ENCODE measurements around the gene ATN1. TPM values are rescaled to one million over a fixed set of nuclear protein-coding genes. Genes with fewer than 3 reads are reported as not detected.
A peak's percentile ranks its signal among the peaks of the same experiment; 100 is the strongest.

Gene ATN1
- total RNA-seq, 4 donors from 2014 or later: 59.1 to 160 (median 112) TPM

DNA sequence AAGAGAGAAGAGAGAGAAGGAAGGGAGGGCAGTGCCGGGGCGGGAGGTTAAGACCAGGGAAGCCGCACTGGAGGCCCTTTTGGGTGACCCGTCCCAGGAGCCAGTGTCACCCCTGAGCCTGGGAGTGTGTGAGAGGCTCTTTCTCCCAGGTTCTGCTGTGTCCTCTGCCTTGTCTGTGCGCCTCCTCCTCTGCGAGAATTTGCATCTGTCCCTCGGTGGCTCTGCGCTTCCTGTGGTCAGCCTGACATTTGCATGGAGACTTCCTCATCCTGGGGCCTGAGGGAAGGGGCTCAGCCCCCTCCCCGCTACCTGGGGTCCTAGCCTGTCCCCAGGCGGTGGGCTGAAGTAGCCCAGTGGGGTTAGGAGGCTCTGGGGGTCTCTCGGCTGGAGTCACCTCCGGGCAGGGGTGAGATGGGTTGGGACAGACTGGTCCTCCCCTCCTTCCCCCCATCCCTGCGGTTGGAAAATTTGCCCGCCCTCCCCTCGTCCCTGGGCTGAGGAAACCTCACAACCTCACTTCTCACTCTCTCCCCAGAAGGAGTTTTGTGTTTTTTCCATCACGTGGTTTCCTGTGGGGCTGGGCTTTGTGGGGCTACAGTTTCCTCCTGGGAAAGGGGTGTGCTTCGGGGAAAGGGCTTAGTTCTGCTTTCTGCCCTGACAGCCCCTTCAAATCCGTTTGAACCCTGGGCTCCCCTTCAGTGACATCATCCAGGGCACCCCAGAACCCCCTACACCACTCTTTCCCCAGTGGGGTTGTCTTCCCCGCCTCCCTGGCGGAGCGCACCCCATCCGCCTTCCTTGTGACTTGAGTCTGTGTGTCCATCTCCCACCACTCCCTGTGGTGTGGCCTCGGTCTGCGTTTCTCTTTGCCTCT lies 25.9 kb downstream of the ATN1 start:
- H3K27me3 ChIP-seq: no peaks in the 10 kb centered on the region
- TF ChIP-seq POLR2A (IDR thresholded peaks at IDR 0.05): peak; percentile 51
- TF ChIP-seq EP300 (IDR thresholded peaks at IDR 0.05; ENCODE audit: low read depth): no peak
- TF ChIP-seq, protein P1, sequence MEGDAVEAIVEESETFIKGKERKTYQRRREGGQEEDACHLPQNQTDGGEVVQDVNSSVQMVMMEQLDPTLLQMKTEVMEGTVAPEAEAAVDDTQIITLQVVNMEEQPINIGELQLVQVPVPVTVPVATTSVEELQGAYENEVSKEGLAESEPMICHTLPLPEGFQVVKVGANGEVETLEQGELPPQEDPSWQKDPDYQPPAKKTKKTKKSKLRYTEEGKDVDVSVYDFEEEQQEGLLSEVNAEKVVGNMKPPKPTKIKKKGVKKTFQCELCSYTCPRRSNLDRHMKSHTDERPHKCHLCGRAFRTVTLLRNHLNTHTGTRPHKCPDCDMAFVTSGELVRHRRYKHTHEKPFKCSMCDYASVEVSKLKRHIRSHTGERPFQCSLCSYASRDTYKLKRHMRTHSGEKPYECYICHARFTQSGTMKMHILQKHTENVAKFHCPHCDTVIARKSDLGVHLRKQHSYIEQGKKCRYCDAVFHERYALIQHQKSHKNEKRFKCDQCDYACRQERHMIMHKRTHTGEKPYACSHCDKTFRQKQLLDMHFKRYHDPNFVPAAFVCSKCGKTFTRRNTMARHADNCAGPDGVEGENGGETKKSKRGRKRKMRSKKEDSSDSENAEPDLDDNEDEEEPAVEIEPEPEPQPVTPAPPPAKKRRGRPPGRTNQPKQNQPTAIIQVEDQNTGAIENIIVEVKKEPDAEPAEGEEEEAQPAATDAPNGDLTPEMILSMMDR (IDR thresholded peaks at IDR 0.05): no peak
- TF ChIP-seq POLR2AphosphoS5 (IDR thresholded peaks at IDR 0.05): peak; percentile 13 to 75 (median 31)
- DNase-seq: peak; percentile 79
- intact Hi-C loops (cut with DNase I; ENCODE audit: low total_unique reads) (no loop called here), in situ Hi-C loops (cut with MboI; ENCODE audit: low pct_ligation_motif_present in 1 of 4, low pct_unique_long_range_greater_than_20kb in 1 of 4, low sequenced_read_pairs in 3 of 4) (no loop called here)
- 17 to 53% methylated on average over 1 to 24 of the region's 24 CpGs for WGBS, 2 donors (ENCODE audit: low coverage in 1 of 2)
- H3K27ac ChIP-seq: peak overlapping the region; percentile 77 to 89 (median 82)
- H3K4me1 ChIP-seq: peaks cover 0 to 35% (median 6%) of the 10 kb centered on the region in 4 donors
- no peaks in the 10 kb centered on the region for H3K9me3 ChIP-seq
- H3K36me3 ChIP-seq: no peaks in the 10 kb centered on the region
- peak overlapping the region in 2 of 4 donors; percentile 28 to 49 for H3K4me3 ChIP-seq

DNA sequence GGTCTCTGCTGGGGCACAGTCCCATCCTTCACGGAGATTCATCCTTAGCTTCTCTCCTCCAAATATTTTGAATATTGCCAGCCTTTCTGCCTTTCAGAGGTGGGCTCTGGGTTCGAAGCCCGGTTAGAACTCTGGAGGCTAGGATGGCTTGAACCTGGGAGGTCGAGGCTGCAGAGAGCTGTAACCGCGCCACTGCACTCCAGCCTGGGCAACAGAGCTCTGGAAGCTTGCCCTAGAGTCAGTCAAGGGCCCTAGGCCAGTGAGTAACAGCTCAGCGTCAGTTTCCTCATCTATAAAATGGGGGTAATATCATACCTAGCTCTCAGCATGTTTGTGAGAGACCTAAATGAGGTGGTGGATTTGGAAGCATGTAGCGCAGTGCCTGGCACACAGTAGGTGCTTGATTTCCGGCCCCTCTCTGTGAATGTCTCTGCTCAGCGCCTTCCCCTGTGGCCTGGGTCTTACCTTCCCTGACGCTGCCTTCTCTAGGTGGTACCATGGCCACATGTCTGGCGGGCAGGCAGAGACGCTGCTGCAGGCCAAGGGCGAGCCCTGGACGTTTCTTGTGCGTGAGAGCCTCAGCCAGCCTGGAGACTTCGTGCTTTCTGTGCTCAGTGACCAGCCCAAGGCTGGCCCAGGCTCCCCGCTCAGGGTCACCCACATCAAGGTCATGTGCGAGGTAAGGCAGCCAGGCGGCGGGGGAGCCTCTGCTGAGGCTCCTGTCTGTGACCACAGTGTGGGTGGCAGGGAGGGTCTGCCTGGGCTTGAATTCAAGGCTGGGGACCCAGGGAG lies 26.8 kb downstream of the ATN1 start:
- in situ Hi-C loops (cut with MboI; ENCODE audit: low pct_ligation_motif_present in 1 of 4, low pct_unique_long_range_greater_than_20kb in 1 of 4, low sequenced_read_pairs in 3 of 4): no loop called here
- H3K36me3 ChIP-seq: no peaks in the 10 kb centered on the region
- DNase-seq: no peak
- peaks cover 0 to 32% (median 6%) of the 10 kb centered on the region in 4 donors for H3K4me1 ChIP-seq
- TF ChIP-seq POLR2AphosphoS5 (IDR thresholded peaks at IDR 0.05): no peak
- TF ChIP-seq, protein P1 (IDR thresholded peaks at IDR 0.05): no peak
- no peak for TF ChIP-seq EP300 (IDR thresholded peaks at IDR 0.05; ENCODE audit: low read depth)
- no peak for TF ChIP-seq POLR2A (IDR thresholded peaks at IDR 0.05)
- H3K27me3 ChIP-seq: no peaks in the 10 kb centered on the region
- H3K27ac ChIP-seq: peak overlapping the region; percentile 77 to 89 (median 82)
- 77 to 80% methylated on average over 1 to 18 of the region's 21 CpGs for WGBS, 2 donors (ENCODE audit: low coverage in 1 of 2)
- H3K4me3 ChIP-seq: peak overlapping the region in 1 of 4 donors; percentile 49
- H3K9me3 ChIP-seq: no peaks in the 10 kb centered on the region
- intact Hi-C loops (cut with DNase I; ENCODE audit: low total_unique reads): no loop called here

DNA sequence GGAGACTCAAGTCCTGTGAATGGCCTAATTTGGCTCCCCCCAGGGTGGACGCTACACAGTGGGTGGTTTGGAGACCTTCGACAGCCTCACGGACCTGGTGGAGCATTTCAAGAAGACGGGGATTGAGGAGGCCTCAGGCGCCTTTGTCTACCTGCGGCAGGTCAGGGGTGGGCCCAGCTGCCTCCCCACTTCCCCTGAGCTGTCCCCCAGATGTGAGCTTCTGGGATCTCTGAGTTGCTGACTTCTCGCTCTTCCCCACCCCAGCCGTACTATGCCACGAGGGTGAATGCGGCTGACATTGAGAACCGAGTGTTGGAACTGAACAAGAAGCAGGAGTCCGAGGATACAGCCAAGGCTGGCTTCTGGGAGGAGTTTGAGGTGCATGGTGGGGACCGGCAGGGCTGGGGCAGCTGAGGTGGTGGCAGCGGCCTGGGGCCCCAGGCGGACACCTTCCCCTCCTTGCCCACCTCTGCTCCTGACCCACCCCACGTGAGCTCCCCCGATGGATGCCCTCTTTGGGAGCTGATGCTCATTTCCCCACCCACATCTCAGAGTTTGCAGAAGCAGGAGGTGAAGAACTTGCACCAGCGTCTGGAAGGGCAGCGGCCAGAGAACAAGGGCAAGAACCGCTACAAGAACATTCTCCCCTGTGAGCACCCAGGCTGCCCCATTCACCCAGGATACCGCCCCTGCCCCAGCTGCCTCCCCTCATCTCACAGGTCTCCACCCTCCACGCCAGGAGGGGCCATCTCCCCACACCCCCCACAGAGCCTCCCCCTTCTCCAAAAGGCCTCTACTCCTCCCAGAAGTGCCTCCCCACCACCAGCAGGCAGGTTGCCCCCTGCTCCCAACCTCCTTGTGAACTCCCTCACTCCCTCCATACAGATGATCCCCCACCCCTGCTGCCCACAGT lies 27.6 kb downstream of the ATN1 start:
- TF ChIP-seq, protein P1 (IDR thresholded peaks at IDR 0.05): no peak
- no peak for TF ChIP-seq EP300 (IDR thresholded peaks at IDR 0.05; ENCODE audit: low read depth)
- TF ChIP-seq POLR2AphosphoS5 (IDR thresholded peaks at IDR 0.05): no peak
- TF ChIP-seq POLR2A (IDR thresholded peaks at IDR 0.05): no peak
- Histone ChIP-seq H3K4me3 (no peak overlapping the region), H3K27ac (peak overlapping the region; percentile 77 to 95 (median 86)), H3K9me3 (no peaks in the 10 kb centered on the region), H3K36me3 (no peaks in the 10 kb centered on the region), H3K4me1 (peaks cover 4 to 35% (median 11%) of the 10 kb centered on the region in 4 donors), H3K27me3 (no peaks in the 10 kb centered on the region)
- in situ Hi-C loops (cut with MboI; ENCODE audit: low pct_ligation_motif_present in 1 of 4, low pct_unique_long_range_greater_than_20kb in 1 of 4, low sequenced_read_pairs in 3 of 4) (no loop called here), intact Hi-C loops (cut with DNase I; ENCODE audit: low total_unique reads) (no loop called here)
- WGBS, 2 donors (ENCODE audit: low coverage in 1 of 2): 85 to 92% methylated on average over 4 to 22 of the region's 22 CpGs
- peak; percentile 7 for DNase-seq

Data from transverse colon (tissue), 4 donors.